Inferior parietal cortex (tissue), 1 donor: Measurements from ENCODE around the gene DLX1.

Experiments used
- DNase-seq: peaks from one replicate; pipeline ENCODE4 v3.0.0-alpha.2; 2016; ENCODE audit errors: extremely low spot score

Gene DLX1

DNA sequence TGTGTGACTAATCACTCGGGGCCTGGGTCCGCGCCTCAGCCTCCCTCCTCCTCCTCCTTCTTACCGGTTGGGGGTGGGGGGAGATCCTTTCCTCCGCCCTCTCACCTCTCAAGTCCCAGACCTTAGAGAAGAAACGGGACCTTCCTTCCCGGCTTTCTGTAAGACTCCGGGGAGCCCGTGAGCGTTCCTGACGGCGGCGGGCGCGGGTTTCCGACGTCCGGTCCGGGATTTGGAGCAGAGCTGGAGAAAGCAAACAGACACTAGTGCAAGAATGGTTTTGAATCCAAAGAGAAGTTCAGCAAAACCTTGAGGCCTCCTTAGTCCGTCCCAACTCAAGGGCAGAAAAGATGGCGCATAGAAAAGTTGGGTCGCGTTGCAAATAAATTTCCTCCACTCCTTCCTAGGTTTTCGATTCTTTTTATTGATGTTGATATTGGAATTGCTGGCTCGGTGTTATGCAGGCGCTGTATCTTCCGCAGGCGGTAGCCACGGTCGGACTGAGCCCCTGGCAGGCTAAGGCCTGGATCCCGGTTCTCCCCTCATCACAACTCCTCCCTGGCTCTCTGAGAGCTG, 2.0 kb downstream of the DLX1 start:
- DNase-seq, result no peak

DNA sequence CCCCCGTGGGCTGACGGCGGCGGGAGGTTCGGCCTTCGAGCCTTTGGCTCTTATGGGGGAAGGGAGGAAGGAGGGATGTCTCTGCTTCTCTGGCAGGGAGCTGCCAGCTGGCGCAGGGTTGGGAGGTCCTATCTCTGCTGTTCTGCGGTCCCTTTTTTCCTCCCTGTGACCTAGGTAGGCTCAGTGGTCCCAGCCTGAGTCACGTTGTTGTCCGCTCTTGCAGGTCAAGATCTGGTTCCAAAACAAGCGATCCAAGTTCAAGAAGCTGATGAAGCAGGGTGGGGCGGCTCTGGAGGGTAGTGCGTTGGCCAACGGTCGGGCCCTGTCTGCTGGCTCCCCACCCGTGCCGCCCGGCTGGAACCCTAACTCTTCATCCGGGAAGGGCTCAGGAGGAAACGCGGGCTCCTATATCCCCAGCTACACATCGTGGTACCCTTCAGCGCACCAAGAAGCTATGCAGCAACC, 2.5 kb downstream of the DLX1 start:
- DNase-seq, result no peak

DNA sequence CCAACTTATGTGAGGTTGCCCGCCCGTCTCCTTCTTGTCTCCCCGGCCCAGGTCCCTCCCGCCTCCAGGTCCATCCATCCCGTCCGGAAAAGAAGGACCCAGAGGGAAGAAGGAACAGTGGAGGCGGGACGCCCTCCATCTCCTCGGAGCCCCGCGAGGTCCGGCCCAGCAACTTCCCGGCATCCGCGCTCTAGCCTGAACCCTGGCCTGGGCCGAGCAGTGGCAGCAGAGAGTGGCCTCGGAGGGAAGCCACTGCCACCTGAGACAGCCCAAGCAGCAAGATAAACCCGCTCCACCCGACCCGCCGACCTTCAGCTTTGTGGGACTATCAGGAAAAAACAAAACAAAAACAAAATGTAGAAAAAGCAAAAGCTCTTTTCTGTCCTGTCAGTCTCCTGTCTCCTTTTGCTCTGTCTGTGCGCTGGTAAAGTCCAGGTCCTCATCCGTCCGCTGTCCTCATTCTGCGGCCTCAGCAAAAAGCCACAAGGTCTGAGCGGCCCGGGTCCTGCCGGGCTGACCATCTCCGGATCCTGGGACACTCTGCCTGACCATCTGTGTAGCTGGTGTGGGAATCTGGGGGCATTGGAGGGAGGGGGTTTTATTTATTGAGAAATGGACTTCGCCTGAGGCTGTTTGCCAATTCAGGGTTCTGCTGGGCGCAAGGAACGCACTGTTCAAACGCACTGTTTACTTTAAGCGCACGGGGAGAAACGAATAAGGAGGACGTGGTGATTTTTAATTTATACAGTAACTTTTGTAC, 3.1 kb downstream of the DLX1 start:
- DNase-seq, result no peak

DNA sequence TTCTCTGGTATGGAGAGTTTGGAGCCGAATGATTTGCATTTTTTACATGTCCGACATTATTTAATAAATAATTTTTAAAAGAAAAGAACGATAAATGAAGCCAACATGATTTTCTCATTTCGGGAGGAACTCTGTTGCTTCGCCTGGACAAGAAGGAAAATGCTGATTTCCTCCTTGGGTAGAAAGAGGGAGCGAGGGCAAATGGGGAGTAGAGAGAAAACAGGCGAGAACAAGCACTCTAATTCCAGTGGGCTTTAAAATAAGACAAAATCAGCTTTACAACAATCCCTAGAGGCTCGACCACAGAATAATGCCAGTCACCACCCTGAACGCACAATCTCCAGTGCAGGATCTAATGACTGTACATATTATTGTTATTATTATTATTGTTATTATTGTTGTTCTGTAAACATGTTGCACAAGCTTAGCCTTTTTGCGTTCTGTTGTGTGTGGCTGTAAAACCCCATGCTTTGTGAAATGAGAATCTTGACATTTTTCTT, 3.7 kb downstream of the DLX1 start:
- DNase-seq, result no peak

DNA sequence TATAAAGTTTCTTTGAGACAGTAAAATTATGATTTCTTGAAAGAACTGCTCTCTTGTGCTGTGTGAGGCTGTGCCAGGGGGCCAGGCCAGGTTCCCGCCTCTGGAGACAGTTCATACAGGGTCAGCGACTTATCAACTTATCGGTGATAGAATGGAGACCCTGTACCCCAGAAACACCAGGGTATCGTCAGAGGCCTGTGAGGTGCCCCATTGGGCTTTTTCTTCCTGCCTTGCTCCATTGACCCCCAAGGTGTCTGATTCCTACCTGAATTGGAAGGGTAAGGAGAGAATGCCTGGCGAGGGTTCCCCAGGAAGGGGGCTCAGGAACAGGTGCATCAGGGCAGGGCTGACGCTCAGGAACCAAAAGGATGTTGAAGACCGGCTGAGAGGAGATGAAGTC, 4.3 kb downstream of the DLX1 start:
- no peak for DNase-seq

DNA sequence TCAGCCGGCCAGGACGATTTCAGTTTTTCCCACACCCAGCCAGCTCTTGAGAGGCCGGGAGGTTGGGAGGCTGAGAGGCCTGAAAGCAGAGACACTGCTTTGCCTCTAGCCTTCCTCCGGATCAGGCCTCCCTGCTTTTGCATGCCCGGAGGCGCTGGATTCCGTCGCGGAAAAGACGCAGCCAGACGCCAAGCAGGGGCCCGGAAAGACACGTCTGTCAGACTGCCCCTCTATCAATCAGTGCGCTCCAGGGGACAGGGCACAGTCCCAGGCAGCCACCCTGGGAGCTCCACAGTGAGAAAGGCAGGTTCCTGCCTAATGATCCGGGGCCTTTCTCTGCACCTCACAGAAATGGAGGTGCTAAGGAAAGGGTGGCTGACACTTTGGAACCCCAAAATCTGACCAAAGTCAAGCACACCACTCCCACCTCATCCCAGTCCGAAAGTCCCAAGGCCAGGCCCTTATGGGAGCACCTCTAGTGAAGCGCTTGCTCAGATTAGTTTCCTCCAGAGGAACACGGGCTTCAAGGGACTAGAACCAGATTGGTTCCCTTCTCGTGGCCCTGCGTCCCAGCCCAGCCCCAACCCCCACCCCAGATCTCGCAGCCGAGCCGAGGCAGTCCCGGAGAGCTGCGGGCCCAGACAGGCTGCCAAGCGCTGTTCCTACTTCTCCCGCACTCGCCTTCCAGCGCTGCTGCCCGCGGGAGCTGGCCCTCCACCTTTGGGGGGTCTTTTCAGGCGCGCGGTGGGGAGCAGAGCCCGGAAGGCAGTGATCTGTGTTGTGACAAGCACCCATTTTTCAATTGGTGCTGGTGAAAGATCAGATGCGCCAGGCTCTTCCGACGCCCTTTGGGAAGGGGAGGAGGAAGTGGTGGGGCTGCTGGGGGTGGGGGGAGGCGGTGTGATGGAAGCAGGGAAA, 5.0 kb downstream of the DLX1 start:
- no peak for DNase-seq

DNA sequence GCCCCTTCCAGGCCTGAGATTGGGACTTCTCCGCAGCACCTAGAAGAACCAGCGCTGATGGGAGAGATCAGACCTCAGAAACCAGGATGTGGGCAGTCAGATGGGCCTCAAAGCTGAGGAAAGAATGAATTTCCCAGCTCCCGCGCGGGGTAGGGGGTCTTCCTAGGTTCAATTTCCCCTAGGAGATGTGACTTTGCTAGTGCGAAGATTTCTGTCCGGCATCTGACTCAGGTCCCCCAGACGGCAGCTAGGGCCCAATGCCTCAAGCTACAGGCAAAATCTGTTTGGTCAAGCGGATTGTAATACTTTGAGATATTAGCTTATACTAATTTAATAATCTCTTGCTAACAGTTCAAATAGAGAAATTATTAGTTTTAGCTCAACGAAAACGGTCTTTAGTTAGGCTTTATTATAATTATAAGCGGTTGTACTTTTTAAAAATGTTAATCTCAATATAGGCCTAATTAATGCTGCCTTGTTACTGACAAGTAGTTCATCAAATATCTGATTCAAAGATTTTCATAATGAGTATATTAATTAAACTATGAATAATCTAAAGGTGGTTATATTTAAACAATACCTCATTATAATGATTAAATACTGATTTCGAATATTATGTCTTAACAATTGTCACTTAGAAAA, 5.8 kb downstream of the DLX1 start:
- no peak for DNase-seq

DNA sequence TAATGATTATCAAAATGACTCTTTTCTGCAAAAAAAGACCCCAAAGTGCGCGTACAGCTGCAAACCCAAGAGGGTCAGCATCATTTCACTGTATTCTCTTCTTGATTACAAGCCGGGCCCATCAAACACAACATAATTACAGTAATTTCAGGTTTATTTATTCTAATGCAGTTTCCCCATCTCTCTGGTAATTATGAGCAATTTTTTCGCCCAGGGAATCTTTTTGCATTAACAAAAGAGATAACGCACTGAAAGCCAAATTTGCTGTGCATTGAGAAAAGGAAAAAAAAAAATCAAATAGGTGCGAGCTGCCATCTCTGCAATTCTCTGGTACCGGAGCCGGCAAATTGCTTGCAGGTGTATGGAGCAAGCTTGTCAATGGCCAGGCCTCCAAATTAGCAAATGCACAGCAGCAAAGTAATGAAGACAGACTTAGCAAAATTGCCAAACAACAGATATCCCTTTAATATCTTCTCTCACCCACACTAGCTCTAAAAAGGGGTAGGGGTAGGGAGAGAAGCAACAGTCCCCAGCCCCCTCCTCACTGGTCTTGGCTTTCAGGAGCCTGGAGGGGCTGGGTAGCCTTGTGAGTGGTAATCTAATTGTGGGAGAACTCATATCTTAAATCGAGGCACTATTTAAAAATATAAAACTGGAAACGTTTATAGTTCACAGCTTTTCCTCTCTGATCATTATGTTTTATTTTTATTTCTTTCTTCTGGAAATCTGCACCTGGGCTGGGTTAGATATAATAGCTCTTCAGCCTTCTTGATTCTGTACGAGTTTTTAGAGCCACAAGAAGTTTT, 6.7 kb downstream of the DLX1 start:
- no peak for DNase-seq

DNA sequence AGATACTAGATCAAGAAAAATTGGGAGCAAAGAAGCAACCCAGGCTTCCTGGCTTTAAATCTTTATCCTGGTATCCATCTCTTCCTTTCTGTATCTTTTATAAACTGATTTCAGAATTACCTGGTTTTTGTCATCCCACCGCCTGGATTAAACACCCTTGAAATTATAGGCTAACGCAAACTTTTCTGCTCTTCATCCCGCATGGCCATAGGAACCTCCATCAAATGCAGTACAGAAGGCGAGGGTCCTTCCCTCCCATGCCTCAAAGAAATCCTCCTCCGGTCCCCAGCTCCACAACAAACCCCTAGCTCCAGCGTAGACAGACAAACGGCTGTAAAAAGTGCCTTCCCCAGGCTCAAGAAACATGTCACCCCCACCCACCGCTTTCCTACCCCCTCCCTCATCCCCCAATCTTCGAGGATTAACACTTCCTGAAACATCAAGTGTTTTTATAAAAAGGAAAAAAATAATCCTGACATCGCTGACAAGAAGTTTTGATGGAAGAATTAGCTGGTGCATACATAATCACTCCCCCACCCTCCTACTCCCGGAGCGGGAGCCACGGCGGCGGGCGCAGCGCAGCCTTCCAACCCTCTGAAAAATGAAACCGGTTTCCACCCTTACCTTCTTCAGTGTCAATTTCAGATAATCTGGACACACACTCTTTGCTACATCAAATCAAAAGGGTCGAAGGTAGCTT, 7.6 kb downstream of the DLX1 start:
- DNase-seq, result no peak

DNA sequence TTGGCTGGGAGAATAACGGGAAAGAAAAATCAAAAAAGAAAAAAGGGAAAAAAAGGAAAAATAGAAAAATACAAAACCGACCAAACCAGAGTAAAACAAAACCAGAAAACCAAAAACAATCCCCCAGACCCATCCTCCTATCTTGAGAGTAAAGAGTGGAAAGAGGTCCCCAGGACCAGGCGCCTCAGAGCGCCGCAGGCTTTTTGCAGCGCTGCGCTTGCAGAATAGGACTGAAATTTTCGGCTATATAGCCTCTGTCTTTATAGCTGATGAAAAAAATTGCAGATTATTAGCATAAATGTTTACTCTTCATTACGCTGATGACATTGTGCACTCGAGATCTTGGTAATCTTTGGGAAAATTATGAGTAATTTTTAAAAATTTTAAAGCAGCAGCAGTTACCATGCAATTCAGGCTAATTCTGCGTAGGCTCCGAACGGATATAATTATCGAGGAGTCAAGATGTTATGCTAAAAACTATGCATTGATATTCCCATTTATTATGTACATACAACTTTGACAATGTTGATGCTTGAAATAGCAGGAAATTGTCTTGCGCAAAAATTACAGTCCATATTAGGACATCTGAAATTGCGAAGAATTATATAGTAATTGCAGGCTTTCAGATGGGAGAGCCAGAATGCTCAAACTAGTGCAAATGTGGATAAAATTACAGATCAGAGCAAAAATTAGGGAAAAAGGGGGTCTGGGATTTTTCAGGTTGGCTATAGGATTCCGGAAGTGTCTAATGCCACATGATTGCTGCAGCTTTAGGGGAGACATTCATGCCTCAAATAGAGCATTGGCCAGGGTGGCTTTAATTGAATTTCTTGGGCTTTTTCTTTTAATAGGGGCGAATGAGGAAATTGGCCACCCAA, 8.3 kb downstream of the DLX1 start:
- no peak for DNase-seq

DNA sequence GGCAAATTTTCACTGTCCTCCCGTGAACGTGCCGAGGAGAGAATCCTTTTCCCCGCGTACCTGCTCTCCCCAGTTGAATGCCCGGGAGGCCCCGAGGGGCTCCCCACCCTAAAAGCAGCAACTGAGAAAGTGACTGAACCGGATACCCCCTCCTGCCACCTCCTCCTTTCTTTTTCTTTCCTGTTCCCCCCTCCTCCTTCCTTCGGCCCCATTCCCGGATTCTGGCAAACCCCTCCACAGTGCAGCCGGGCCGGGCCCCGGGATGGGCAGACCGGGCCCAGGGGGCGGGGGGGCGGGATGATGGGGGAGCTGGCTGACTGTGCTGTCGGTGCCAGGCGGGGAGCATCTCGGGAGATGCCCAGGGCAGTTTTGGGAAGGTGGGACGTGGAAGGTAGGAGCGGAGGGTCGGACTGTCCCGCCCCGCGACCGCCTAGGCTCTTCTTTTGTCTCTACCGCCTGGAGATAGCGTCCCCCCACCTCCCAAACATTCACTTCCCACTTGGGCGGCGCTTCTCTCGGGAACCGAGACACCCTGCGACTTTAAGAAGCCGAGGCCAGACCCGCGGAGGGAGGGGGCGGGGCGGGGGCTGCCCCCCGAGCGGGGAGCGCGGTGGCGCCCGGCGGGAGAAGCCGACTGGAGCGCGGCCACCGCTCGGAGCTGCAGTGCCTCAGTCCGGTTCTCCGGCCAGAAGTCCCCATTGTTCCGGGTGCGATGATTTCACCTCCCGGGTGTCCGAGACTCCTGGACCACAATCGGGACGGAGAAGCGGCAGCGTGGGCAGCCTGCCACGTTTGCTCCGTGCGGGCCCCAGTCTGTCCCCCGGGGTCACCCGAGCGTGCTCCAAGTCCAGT, 9.2 kb downstream of the DLX1 start:
- DNase-seq, result no peak

DNA sequence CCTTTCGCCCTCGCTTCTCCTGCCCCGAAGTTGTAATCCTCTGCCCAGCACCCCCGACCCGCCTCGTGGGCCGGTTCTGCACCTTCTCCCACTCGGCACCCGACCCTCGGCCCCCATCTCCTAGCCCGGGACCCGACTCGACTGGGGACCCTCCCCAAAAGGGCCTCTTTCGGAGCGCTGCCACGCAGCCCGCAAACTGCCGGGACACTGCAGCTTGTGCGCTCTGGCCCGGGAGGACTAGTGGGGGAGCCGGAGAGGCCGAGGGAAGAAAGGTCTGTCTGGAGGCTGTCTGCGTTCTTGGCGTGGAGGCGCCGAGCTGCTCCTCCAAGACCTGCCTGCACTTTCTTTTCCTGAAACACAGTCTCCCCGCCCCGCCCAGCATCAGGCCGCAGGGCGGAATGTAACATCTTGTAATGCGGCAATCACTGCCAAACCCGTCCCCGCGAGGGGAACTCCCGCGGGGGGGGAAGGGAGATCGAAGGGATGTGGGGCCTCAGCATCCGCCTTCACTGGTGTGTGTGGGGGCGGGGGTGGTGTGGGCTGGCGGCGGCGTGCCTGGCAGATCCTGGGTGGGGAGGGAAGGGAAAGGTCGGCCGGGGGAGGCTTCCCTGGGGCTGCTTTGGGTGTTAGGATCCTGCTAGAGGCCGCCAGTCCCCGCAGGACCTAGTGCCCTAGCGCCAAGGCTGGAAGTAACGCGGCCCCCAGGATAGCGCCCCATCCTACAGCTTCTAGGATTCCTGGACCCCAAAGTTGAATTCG, 10.0 kb downstream of the DLX1 start:
- no peak for DNase-seq

DNA sequence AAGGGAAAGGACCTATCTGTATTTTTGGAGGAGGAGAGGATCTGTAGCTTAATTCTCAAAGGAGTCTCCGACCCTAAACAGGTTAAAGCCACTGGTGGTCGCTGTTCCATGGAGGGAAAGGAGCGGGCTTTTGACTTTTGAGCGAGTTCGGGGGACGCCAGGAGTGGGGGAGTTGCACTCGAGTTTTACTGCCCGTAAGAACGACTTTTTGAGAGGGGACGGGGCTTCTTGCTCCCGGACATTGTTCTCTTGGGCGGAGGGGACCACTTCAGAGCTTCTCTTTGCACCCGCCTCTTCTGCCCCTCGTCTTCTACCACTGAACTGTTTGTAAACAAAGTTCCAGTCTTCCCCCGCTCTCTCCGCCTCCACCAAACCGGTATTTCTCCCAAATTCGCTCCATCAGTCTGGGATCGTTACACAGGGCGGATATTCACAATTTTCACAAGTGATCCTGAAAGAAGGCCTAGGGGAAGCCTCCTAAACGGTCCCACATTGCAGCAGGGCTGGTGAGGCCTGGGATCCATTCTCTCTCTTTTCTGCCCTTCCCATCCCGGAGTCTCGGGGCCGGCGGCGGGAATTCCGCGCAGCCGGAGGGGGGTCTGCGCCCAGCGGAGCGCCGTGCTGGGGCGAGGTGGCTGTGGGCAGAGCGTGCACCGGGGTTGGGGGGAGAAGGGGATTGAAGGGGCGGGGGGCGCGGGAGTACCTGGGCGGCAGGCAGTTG, 10.8 kb downstream of the DLX1 start:
- no peak for DNase-seq

DNA sequence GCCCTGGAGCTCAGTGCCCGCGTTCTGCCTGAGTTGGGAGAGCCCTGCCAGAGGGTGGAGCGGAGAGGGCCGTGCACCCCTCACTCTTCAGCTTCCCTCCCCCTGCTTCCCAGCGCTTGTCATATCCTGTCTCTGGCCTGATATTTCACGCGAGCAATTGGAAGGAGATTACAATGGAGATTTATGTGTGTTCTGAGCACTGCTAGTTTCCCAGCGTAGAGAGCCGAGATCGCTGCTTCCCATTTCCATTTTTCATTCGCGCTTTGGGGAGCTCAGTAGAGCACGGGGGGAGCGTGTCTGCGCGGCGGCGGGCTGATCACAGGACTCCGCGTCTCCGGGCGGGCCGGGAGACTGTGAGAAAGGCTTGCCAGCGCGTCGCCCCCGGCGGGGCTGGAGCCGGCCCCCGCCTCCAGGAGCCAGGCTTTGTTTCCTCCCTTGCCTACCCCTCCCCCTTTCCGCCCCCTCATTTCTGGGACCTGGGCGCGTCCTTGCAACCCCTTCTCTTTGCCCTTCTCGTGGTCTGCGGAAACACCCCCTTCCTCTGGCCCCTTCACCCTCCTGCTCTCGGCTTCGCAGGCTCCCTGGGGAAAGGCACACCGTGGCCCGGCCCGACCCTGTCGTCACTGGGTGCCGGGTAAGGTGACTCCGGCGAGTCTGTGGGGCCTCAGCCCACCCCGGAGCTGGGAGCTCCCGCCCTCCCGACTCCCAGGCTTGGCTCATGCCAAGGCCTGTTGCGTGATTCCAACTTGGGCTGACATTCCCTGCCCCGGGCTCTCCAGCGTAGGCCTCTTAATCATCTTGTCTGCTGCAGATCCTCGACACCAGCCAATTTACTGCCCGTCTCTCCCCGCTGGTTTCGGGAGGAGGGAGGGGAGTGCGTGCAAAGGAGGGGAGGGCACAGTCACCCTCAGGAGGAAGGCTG, 11.6 kb downstream of the DLX1 start:
- no peak for DNase-seq

DNA sequence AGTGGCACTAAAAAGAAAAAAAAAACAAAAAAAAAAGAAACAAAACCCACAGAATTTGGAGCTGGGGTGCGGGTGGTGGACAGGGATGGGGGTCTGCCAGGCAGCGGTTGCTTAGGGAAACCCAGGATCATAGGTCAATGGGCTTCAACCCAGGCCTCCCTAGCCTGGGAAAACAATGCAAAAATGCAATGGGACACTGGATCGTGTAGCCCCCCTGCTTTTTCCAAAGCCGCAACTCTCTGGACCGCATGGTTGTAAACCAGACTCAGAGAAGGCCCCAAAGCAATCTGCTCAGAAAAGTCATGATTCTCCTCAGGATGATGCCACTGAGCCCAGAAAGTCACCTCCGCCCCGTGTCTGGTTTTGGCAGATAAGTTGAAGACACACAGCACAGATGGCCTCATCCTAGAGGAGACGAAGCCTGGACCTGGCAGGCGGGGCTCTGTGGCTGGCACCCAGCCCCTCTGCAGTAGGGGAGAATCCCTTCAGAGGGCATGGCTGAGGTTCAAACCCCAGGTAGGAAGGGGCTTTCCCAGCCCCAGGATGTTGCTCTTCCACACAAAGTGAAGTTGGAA, 12.3 kb downstream of the DLX1 start:
- DNase-seq, result no peak

DNA sequence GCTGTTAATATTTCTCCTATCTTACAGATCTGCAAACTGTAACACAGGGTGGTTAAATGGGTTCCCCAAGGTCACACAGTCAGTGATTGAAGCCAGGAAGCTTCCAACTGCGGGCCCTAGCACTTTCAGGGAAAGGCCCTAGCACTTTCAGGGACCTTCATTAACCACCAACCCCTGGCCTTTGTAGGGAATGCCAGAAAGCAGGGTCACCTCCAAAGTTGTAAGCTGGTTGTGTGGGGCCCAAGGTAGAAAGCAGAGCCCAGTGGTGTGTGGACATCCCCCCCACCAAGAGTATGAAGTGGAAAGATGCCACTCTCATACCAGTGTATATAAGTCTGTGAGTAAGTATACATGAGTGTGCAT, 13.0 kb downstream of the DLX1 start:
- no peak for DNase-seq
